Measurements from ENCODE around the gene LTBP2. TPM values are rescaled to one million over a fixed set of nuclear protein-coding genes. Genes with fewer than 3 reads are reported as not detected.
A peak's percentile ranks its signal among the peaks of the same experiment; 100 is the strongest.

Gene LTBP2
- polyA plus RNA-seq, 1 donor from 2014 or later: 0.33 TPM

DNA sequence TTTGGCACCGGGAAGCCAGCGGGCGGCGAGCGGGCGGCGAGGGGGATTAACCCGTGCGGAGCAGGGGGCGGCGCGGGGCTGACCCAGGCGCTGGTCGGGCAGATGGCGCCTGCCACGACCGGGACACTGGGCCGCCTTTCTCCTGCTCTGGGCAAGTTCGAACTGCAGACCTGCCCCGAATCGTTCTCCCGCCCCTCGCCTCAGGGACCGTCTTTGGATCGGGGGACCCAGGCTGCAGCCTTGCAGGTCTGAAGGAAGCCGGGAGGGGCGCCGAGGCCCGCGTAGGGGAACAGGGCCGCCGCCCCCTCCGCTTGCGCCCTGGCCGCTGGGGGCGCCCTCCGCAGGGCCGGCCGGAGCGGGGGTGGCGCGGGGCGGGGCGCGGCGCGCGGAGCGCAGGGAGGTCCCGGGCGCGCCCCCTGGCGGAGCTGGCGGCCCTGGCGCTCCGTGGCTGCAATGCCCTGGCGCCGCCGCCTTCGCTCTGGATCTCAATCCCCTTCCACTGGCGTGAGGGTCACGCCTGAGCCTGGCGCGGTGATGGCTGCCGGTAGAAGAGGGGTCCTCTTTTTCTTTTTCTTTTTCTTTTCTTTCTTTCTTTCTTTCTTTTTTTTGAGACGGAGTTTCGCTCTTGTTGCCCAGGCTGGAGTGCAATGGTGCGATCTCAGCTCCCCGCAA is 449 bp upstream of the LTBP2 start:
- Histone ChIP-seq H3K9me3 (ENCODE audit: low read length) (no peaks in the 10 kb centered on the region), H2AFZ (ENCODE audit: low read depth, low read length) (no peak overlapping the region), H3K9ac (ENCODE audit: low read length) (peak overlapping the region; percentile 36), H3F3A (ENCODE audit: insufficient read depth, low read length, poor library complexity, severe bottlenecking) (no peaks in the 10 kb centered on the region), H3K36me3 (ENCODE audit: insufficient read depth, low read length) (no peaks in the 10 kb centered on the region), H3K9me2 (ENCODE audit: insufficient read depth, low read length) (no peaks in the 10 kb centered on the region), H3K4me3 (ENCODE audit: low read length) (peak overlapping the region; percentile 67), H3K27ac (ENCODE audit: low read length) (no peak overlapping the region), H3K4me2 (ENCODE audit: low read length) (no peak overlapping the region), H3K79me2 (replicated peaks; ENCODE audit: insufficient read depth, low read length) (no peaks in the 10 kb centered on the region), H4K20me1 (ENCODE audit: insufficient read depth) (no peaks in the 10 kb centered on the region), H3K27me3 (ENCODE audit: insufficient read depth, low read depth, low read length) (peaks cover 43% of the 10 kb centered on the region)
- TF ChIP-seq SMC3 (conservative IDR thresholded peaks at IDR 0.05; ENCODE audit: poor library complexity) (no peak), RAD21 (conservative IDR thresholded peaks at IDR 0.05) (peak; percentile 29), EP300 (conservative IDR thresholded peaks at IDR 0.05; ENCODE audit: poor library complexity, severe bottlenecking) (no peak), MXI1 (conservative IDR thresholded peaks at IDR 0.05; ENCODE audit: poor library complexity, severe bottlenecking) (no peak), POLR2AphosphoS5 (IDR thresholded peaks at IDR 0.05) (no peak), TAF1 (IDR thresholded peaks at IDR 0.05; ENCODE audit: low read depth) (no peak), REST (IDR thresholded peaks at IDR 0.05; ENCODE audit: borderline replicate concordance) (no peak), EZH2 (IDR thresholded peaks at IDR 0.05; ENCODE audit: borderline replicate concordance, insufficient read depth, low read length, poor library complexity, severe bottlenecking) (no peak), CTCF (IDR thresholded peaks at IDR 0.05; ENCODE audit: poor library complexity, severe bottlenecking) (peak; percentile 69)

DNA sequence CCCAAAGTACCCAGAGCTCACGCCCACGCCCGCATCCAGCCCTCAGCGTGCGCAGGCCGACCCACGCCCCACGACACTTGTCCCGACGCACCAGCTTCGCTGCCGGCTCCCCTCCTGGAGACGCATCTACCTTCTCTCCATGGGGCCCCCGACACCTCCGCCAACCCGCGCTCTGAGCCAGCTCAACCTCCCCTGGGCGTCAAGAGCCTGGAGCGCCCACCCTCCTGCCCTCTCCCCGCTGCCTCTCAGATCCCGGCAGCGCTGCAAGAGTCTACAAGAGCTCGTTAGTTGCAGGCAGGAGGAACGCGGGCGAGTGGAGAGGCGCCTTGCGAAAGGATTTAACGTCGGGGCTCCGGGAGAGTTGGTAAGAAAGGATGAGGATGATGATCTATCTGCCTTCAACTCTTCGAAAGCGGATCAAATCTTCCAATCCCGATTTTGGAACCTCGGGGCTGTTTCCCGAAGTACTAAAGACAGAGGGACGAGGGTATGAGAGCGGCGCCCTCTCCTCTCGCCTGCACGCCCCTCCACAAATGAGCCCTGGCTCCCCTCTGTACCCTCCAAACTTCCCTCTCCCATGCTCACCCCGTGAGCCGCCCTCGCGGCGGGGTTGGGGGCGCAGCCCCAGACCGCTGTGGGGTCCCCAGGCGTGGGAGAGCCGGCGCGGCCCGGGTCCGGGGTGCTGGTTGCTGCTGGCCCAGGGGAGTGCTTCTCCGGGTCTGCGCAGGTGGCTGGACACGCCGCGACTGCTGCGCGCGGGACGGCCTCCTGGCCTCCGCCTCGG is 979 bp downstream of the LTBP2 start:
- Histone ChIP-seq H3F3A (ENCODE audit: insufficient read depth, low read length, poor library complexity, severe bottlenecking) (no peaks in the 10 kb centered on the region), H4K20me1 (ENCODE audit: insufficient read depth) (no peaks in the 10 kb centered on the region), H3K9ac (ENCODE audit: low read length) (no peak overlapping the region), H3K27me3 (ENCODE audit: insufficient read depth, low read depth, low read length) (peaks cover 43% of the 10 kb centered on the region), H2AFZ (ENCODE audit: low read depth, low read length) (no peak overlapping the region), H3K79me2 (replicated peaks; ENCODE audit: insufficient read depth, low read length) (no peaks in the 10 kb centered on the region), H3K36me3 (ENCODE audit: insufficient read depth, low read length) (no peaks in the 10 kb centered on the region), H3K9me2 (ENCODE audit: insufficient read depth, low read length) (no peaks in the 10 kb centered on the region), H3K27ac (ENCODE audit: low read length) (no peak overlapping the region), H3K4me2 (ENCODE audit: low read length) (no peak overlapping the region), H3K9me3 (ENCODE audit: low read length) (no peaks in the 10 kb centered on the region), H3K4me3 (ENCODE audit: low read length) (peak overlapping the region; percentile 67)
- TF ChIP-seq EP300 (conservative IDR thresholded peaks at IDR 0.05; ENCODE audit: poor library complexity, severe bottlenecking): no peak
- no peak for TF ChIP-seq RAD21 (conservative IDR thresholded peaks at IDR 0.05)
- TF ChIP-seq CTCF (IDR thresholded peaks at IDR 0.05; ENCODE audit: poor library complexity, severe bottlenecking): no peak
- no peak for TF ChIP-seq REST (IDR thresholded peaks at IDR 0.05; ENCODE audit: borderline replicate concordance)
- no peak for TF ChIP-seq MXI1 (conservative IDR thresholded peaks at IDR 0.05; ENCODE audit: poor library complexity, severe bottlenecking)
- TF ChIP-seq SMC3 (conservative IDR thresholded peaks at IDR 0.05; ENCODE audit: poor library complexity): no peak
- TF ChIP-seq TAF1 (IDR thresholded peaks at IDR 0.05; ENCODE audit: low read depth): no peak
- no peak for TF ChIP-seq POLR2AphosphoS5 (IDR thresholded peaks at IDR 0.05)
- TF ChIP-seq EZH2 (IDR thresholded peaks at IDR 0.05; ENCODE audit: borderline replicate concordance, insufficient read depth, low read length, poor library complexity, severe bottlenecking): no peak

Measured in neural cell (in vitro differentiated cells).